ENCODE results near the gene NRP2.

- no peak for TF ChIP-seq POLR2A (IDR thresholded peaks at IDR 0.05; ENCODE audit: low read depth, low read length)
- TF ChIP-seq POLR2AphosphoS5 (IDR thresholded peaks at IDR 0.05; ENCODE audit: low read depth, low read length), result no peak
- TF ChIP-seq TAF1 (IDR thresholded peaks at IDR 0.05; ENCODE audit: borderline replicate concordance, low read depth, low read length), result no peak
These were observed 2.8 kb upstream of the NRP2 start for GRCh38 chr2:205679410-205680009.
